Measurements from ENCODE around the gene ZNF787. TPM values are rescaled to one million over a fixed set of nuclear protein-coding genes. Genes with fewer than 3 reads are reported as not detected.
A peak's percentile ranks its signal among the peaks of the same experiment; 100 is the strongest.

ZNF787 gene
- total and polyA plus RNA-seq, 2 of the 13 experiments (the other 11 are each of a cell fraction or from before 2014, with no cell fraction given): 15.1 to 42.8 TPM

- TF ChIP-seq, protein P1, sequence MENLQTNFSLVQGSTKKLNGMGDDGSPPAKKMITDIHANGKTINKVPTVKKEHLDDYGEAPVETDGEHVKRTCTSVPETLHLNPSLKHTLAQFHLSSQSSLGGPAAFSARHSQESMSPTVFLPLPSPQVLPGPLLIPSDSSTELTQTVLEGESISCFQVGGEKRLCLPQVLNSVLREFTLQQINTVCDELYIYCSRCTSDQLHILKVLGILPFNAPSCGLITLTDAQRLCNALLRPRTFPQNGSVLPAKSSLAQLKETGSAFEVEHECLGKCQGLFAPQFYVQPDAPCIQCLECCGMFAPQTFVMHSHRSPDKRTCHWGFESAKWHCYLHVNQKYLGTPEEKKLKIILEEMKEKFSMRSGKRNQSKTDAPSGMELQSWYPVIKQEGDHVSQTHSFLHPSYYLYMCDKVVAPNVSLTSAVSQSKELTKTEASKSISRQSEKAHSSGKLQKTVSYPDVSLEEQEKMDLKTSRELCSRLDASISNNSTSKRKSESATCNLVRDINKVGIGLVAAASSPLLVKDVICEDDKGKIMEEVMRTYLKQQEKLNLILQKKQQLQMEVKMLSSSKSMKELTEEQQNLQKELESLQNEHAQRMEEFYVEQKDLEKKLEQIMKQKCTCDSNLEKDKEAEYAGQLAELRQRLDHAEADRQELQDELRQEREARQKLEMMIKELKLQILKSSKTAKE (CRISPR knock-in tag; IDR thresholded peaks at IDR 0.05; ENCODE audit: borderline replicate concordance): peak; percentile 91
- peak; percentile 28; the same call in 1 of the 2 replicates for TF ChIP-seq SRY (CRISPR knock-in tag; IDR thresholded peaks at IDR 0.05)
- TF ChIP-seq TBL1XR1 (IDR thresholded peaks at IDR 0.05; ENCODE audit: borderline replicate concordance, low read length, partially characterized antibody): no peak
- peak; percentile 68; the same call in 1 of the 2 replicates for TF ChIP-seq REPIN1 (CRISPR knock-in tag; IDR thresholded peaks at IDR 0.05; ENCODE audit: borderline replicate concordance, low read depth)
- no peak for TF ChIP-seq SIN3B (IDR thresholded peaks at IDR 0.05; ENCODE audit: low read length)
- TF ChIP-seq, protein P2, sequence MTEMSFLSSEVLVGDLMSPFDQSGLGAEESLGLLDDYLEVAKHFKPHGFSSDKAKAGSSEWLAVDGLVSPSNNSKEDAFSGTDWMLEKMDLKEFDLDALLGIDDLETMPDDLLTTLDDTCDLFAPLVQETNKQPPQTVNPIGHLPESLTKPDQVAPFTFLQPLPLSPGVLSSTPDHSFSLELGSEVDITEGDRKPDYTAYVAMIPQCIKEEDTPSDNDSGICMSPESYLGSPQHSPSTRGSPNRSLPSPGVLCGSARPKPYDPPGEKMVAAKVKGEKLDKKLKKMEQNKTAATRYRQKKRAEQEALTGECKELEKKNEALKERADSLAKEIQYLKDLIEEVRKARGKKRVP (CRISPR knock-in tag; IDR thresholded peaks at IDR 0.05): peak in 1 of 2 experiments; percentile 48; a peak in 1 of 4 replicates
- peak; percentile 38; the same call in 1 of the 2 replicates for TF ChIP-seq DPF2 (CRISPR knock-in tag; IDR thresholded peaks at IDR 0.05; ENCODE audit: borderline replicate concordance, low read depth)
- TF ChIP-seq, protein P3, sequence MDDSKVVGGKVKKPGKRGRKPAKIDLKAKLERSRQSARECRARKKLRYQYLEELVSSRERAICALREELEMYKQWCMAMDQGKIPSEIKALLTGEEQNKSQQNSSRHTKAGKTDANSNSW (CRISPR knock-in tag; IDR thresholded peaks at IDR 0.05; ENCODE audit: borderline replicate concordance): 0 out of 2 replicates have a peak, but pooled peaks have one; percentile 31
- TF ChIP-seq, protein P4, sequence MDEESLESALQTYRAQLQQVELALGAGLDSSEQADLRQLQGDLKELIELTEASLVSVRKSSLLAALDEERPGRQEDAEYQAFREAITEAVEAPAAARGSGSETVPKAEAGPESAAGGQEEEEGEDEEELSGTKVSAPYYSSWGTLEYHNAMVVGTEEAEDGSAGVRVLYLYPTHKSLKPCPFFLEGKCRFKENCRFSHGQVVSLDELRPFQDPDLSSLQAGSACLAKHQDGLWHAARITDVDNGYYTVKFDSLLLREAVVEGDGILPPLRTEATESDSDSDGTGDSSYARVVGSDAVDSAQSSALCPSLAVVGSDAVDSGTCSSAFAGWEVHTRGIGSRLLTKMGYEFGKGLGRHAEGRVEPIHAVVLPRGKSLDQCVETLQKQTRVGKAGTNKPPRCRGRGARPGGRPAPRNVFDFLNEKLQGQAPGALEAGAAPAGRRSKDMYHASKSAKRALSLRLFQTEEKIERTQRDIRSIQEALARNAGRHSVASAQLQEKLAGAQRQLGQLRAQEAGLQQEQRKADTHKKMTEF (CRISPR knock-in tag; IDR thresholded peaks at IDR 0.05): peak; percentile 84
- TF ChIP-seq CHCHD3 (CRISPR knock-in tag; IDR thresholded peaks at IDR 0.05): peak; percentile 90; the same call in 1 of the 2 replicates
- TF ChIP-seq, protein P5, sequence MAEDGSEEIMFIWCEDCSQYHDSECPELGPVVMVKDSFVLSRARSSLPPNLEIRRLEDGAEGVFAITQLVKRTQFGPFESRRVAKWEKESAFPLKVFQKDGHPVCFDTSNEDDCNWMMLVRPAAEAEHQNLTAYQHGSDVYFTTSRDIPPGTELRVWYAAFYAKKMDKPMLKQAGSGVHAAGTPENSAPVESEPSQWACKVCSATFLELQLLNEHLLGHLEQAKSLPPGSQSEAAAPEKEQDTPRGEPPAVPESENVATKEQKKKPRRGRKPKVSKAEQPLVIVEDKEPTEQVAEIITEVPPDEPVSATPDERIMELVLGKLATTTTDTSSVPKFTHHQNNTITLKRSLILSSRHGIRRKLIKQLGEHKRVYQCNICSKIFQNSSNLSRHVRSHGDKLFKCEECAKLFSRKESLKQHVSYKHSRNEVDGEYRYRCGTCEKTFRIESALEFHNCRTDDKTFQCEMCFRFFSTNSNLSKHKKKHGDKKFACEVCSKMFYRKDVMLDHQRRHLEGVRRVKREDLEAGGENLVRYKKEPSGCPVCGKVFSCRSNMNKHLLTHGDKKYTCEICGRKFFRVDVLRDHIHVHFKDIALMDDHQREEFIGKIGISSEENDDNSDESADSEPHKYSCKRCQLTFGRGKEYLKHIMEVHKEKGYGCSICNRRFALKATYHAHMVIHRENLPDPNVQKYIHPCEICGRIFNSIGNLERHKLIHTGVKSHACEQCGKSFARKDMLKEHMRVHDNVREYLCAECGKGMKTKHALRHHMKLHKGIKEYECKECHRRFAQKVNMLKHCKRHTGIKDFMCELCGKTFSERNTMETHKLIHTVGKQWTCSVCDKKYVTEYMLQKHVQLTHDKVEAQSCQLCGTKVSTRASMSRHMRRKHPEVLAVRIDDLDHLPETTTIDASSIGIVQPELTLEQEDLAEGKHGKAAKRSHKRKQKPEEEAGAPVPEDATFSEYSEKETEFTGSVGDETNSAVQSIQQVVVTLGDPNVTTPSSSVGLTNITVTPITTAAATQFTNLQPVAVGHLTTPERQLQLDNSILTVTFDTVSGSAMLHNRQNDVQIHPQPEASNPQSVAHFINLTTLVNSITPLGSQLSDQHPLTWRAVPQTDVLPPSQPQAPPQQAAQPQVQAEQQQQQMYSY (CRISPR knock-in tag; IDR thresholded peaks at IDR 0.05): no peak
- no peak for TF ChIP-seq EHMT2 (IDR thresholded peaks at IDR 0.05; ENCODE audit: borderline replicate concordance, low read depth, low read length)
- no peak for TF ChIP-seq XBP1 (CRISPR knock-in tag; IDR thresholded peaks at IDR 0.05)
- TF ChIP-seq, protein P6, sequence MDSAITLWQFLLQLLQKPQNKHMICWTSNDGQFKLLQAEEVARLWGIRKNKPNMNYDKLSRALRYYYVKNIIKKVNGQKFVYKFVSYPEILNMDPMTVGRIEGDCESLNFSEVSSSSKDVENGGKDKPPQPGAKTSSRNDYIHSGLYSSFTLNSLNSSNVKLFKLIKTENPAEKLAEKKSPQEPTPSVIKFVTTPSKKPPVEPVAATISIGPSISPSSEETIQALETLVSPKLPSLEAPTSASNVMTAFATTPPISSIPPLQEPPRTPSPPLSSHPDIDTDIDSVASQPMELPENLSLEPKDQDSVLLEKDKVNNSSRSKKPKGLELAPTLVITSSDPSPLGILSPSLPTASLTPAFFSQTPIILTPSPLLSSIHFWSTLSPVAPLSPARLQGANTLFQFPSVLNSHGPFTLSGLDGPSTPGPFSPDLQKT (CRISPR knock-in tag; IDR thresholded peaks at IDR 0.05; ENCODE audit: borderline replicate concordance): no peak
- peak; percentile 45; the same call in 1 of the 2 replicates for TF ChIP-seq CREM (IDR thresholded peaks at IDR 0.05)
- TF ChIP-seq CREM (CRISPR knock-in tag; IDR thresholded peaks at IDR 0.05): peak; percentile 56; the same call in 1 of the 2 replicates
- TF ChIP-seq ELF1 (CRISPR knock-in tag; IDR thresholded peaks at IDR 0.05): peak; percentile 67
- TF ChIP-seq KAT2B (IDR thresholded peaks at IDR 0.05; ENCODE audit: borderline replicate concordance, low read depth, low read length): no peak
These were observed 520 bp downstream of the ZNF787 start (continued) for GRCh38 chr19:56120371-56121179.

Measured in HepG2 (cell line).